ENCODE data around the gene RALGPS1.

RALGPS1 gene

DNA sequence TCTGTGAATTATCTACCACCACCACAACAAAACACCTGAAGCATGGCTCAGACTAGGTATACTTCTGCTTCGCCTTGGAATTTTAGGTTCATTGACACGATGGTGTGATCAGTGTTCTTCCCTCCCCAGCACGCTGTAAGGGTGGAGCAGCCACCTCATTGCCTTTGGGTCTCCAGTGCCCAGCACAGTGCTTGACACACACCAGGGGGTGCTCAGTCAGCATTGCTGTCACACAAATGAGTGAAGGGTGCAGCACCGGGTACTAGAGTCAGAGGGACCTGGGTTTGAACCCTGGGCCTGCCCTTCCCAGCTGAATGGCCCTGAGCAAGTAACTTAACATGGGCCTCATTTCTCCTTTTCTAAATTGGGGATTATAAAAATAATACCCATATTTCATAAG lies 217.8 kb downstream of the RALGPS1 start:
- TF ChIP-seq GATA3 (IDR thresholded peaks at IDR 0.05; ENCODE audit: low read depth, low read length) (no peak), GATA2 (IDR thresholded peaks at IDR 0.05; ENCODE audit: low read depth, low read length) (no peak)

DNA sequence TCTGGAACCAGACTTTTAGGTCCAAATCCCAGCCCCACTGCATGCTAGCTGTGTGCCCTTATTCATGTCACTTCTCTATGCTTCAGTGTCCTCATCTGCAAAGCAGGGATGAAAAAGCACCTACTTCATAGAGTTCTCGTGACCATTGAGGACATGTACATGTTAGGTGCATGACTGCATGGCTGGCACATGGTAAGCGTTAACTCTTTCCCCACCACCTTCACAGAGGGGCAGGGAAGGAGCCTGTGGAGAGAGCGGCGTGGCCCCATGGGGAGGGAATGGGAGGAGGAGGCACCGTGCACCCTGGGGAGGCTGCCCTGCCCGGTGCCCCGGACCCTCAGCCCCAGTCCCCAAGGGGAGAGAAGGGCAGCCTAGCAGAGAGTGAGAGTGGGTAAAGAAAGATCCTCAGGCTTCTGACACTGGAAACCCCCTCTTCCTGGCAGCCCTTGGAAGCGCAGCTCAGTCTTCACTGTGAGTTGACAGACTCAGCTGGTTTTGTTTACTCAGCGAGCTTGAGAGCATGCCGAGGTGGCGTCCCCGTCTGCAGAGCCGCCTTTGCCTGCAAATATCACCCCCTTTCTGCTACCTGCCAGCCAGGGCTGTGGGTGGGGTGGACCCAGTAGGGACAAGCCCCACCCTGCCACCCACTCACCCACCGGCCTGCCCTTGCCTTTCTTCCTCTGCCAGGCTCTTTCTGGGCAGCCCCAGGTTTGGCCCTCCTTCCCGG lies 218.5 kb downstream of the RALGPS1 start:
- TF ChIP-seq GATA3 (IDR thresholded peaks at IDR 0.05; ENCODE audit: low read depth, low read length), result no peak
- TF ChIP-seq GATA2 (IDR thresholded peaks at IDR 0.05; ENCODE audit: low read depth, low read length), result no peak

DNA sequence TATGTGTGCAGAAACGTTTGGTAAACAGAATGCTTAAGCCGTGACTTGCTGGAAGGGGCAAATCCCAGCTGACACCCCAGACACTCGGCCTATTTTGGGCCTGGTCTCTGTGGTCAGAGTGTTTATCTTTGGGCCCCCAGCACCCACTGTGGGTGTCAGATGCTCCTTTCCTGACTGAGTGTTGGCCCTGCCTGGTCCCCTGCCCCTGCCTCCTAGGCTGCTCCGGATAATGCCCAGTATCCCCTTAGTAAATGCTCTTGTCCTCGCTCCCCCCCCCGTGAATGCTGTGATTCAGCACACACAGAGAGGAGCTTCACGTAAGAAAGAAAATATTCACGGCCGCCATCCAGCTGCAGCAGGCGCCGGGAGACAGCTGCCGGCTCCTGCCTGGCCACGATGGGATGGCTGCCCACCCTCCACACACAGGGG lies 219.2 kb downstream of the RALGPS1 start:
- TF ChIP-seq GATA2 (IDR thresholded peaks at IDR 0.05; ENCODE audit: low read depth, low read length) (no peak), GATA3 (IDR thresholded peaks at IDR 0.05; ENCODE audit: low read depth, low read length) (no peak)

DNA sequence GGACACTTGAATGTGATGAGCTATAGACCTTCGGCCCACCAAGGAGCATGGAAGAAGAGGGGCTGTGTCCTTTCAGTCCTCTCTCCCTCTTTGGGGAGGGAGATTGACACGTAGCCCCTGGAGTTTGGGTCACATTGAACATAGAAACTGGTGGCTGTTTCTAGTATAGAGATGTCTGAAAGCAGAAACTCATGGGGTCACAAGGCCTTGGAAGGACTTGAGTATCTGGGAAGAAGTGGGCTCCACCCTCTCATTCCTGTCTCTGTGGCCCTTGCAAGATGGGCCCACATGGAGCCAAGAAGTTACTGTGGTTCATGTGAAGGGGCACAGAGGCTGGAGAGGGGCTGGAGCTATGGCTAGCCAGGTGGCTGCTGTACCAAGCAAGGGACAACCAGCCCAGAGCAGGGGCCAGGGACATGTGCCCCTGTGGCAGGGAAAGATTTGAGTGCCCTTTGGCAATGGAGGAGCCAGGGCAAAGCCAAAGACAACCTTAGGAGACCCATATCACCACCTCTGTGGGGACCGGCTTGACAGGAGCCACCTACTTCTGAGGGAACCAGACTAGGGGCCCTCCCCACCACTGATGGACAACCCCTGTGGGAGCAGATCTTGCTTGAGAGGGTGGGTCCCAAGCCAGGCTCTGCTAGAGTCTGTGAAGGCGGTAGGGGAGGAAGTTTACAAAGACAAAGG lies 220.6 kb downstream of the RALGPS1 start:
- TF ChIP-seq GATA3 (IDR thresholded peaks at IDR 0.05; ENCODE audit: low read depth, low read length) (no peak), GATA2 (IDR thresholded peaks at IDR 0.05; ENCODE audit: low read depth, low read length) (no peak)

DNA sequence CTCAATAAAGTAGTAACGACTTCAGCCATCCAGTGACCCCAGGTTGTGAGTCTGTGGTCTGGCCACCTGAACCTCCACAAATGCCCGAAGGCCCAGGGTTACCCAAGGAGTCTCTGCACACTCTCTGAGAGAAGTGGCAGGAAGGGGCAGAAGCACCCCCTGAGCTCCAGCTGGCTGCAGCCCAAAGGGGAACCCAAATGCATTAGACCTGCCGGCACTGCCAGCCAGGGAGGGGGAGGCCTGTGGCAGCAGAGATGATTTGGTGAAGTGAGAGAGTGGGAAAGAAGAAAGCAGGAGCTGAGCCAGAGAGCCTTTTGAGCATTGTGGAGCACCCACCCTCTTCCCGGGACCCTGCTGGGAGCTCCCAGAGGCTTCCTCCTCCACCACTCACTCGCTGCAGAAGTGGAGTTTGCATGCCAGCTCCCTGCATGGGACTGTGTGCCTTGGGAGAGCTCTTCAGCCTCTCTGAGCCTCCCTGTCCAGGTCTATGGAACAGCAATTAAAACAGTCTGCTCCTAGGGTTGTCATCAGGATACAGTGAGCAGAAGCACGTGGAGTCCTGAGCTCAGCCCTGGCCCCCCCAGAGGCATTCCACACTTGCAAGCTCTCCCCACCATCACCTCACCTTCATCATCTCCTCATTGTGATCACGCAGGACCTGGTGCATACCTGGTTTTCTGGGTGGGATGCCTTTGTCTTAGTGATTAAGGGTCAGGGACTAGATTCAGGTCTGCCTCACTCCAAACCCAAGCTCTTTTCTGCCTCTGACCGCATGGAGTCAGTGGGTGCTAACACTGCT lies 221.7 kb downstream of the RALGPS1 start:
- TF ChIP-seq GATA2 (IDR thresholded peaks at IDR 0.05; ENCODE audit: low read depth, low read length) (no peak), GATA3 (IDR thresholded peaks at IDR 0.05; ENCODE audit: low read depth, low read length) (no peak)

DNA sequence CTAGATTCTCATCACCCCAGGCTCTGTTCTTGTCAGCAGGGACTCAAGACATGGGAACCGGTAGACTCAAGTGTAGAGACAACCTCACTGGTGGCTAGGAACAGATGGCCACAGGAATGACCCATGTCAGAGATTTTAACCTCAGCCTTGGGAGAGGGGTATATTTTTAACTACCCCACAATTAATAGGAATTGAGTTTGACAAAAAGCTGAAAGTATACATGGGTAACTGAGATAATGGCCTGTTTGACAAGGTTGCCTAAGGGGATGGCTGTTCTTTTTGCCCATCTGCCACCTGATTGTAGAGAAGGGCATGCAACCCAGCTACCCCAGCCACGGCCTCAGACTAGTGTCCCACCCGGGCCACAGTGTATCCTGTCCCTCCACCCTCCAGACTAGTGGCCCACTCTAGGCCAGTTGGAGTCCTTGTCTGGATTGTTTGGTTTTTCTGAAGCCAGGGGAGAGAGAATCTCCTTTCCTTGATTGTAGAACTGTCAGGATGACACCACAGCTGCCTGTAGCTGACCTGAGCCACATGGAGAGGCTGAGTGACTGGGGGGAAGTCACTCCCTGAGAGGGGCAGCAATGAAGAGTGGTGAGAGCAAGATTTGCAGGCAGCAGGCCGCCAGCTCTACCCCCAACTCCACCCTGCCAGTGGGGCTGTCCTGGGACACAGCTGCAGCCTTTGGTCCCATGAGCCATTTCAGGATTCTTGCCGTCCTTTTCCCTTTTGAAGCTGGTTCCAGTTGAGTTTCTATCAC lies 222.5 kb downstream of the RALGPS1 start:
- no peak for TF ChIP-seq GATA3 (IDR thresholded peaks at IDR 0.05; ENCODE audit: low read depth, low read length)
- TF ChIP-seq GATA2 (IDR thresholded peaks at IDR 0.05; ENCODE audit: low read depth, low read length), result no peak

DNA sequence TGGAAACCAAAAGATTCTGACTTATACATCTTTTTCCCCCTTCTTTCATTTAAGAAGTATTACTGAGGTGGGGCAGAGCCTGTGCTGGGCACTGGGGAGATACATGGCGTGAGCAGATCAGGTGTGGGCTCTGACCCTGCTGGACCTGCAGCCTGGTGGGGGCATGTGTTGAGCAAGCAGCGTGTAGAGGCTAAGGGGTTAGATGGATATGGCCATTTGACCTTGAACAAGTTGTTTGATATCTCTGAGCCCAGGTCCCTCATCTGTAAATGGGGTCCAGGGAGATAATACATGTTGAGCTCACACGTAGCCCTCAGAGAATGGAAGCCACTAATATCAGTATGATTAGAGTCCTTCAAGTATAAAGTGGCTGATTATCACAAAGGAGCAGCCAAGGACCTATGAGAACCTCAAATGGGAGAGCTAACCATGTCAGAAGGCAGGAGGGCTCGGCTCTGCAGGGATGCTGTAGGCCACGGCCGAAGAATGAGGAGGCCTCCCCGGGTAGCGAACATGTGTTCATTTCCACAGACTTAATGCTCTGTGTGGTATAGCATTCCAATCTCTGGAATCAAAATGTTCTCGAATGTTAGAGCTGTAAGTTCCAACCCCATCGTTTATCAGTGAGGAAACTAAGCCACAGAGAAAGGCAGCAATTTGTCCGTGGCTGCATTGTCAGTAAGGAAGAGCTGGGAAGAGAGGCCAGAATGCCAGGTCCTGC lies 223.2 kb downstream of the RALGPS1 start:
- TF ChIP-seq GATA2 (IDR thresholded peaks at IDR 0.05; ENCODE audit: low read depth, low read length) (no peak), GATA3 (IDR thresholded peaks at IDR 0.05; ENCODE audit: low read depth, low read length) (no peak)

DNA sequence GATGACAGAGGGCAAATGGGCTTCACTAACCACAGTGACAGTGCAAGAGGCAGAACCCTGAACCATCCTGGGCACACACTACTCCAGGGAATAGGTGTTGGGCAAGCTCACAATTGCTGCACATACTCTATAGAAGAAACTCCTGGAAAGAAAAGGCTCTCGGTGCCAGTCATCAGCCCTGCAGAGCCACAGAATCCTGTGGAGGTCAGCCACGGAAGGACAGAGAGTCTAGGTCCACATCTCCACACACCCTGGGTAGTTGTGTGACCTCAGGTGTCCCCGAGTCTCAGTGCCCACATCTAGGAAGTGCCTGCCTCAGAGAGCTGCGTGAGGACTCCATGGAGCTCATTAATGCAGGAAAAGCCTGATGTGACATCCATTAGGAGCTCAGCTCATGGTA lies 223.9 kb downstream of the RALGPS1 start:
- TF ChIP-seq GATA2 (IDR thresholded peaks at IDR 0.05; ENCODE audit: low read depth, low read length), result no peak
- no peak for TF ChIP-seq GATA3 (IDR thresholded peaks at IDR 0.05; ENCODE audit: low read depth, low read length)

DNA sequence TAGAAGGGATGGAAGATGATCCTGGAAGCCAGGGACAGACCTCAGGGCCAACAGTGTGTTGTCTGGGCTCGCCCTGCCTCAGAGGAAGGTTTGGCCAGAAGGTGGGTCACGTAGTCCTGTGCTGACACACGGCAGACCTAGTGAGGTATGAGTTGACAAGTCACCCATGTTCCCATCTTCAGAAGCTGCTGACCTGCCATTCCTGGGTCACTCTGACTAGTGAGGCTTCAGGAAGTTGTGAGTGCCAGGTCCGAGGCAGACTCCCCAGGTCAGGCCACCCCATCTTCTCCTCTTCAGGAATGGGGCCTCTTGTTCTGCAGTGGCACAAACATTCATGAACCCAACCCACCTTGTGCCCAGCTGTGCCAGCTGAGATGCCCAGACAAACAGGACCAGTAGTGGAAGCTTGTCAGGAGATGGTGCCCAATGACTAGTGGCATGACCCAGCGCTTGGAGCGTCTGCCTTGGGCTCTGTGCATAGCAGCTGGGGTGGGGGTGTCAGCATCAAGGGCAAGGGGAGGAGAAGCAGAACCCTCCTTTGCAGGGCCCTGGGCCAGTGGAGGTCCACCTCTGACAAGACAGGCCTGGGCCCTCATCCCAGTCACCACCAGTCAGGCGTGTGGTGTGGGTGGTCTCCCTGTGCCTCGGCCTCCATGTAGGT lies 224.6 kb downstream of the RALGPS1 start:
- TF ChIP-seq GATA3 (IDR thresholded peaks at IDR 0.05; ENCODE audit: low read depth, low read length) (no peak), GATA2 (IDR thresholded peaks at IDR 0.05; ENCODE audit: low read depth, low read length) (no peak)

DNA sequence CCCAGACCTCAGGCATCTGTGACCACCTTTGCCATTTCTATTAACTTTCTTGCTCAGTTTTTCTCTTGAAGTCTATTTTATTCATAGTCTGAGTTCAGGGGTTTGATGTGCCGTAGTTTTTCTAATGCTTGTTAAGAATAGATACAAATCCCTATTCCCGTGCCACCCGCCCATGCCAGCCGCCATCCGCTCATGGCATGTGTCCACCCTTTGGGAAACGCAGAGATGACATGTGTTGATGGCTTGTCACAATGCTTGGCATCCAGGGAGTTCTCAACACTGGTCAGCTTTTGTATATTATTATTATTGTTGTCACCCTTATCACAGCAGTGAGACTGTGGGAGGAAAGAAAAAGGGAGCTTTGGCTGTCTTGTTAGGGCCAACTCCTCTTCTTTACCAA lies 225.2 kb downstream of the RALGPS1 start:
- no peak for TF ChIP-seq GATA2 (IDR thresholded peaks at IDR 0.05; ENCODE audit: low read depth, low read length)
- no peak for TF ChIP-seq GATA3 (IDR thresholded peaks at IDR 0.05; ENCODE audit: low read depth, low read length)

DNA sequence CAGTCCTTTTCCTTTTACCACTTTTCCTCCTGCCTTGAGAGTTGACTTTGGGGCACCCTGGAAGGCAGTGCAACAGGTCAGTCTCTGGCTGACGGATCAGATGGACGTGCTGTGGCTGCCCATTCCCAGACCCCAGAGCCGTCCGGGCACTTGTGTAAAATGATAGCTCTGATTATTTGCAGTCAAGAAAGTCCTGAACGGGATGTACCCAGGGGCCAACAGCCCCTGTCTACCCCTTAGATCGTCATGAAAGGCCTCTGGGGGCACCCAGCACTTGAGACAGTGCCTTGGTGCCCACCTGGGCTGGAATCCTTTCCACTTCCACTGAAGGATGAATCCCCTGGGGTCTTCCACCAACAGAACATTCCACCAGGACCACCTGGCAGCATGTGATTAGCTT lies 225.6 kb downstream of the RALGPS1 start:
- no peak for TF ChIP-seq GATA3 (IDR thresholded peaks at IDR 0.05; ENCODE audit: low read depth, low read length)
- TF ChIP-seq GATA2 (IDR thresholded peaks at IDR 0.05; ENCODE audit: low read depth, low read length), result no peak

DNA sequence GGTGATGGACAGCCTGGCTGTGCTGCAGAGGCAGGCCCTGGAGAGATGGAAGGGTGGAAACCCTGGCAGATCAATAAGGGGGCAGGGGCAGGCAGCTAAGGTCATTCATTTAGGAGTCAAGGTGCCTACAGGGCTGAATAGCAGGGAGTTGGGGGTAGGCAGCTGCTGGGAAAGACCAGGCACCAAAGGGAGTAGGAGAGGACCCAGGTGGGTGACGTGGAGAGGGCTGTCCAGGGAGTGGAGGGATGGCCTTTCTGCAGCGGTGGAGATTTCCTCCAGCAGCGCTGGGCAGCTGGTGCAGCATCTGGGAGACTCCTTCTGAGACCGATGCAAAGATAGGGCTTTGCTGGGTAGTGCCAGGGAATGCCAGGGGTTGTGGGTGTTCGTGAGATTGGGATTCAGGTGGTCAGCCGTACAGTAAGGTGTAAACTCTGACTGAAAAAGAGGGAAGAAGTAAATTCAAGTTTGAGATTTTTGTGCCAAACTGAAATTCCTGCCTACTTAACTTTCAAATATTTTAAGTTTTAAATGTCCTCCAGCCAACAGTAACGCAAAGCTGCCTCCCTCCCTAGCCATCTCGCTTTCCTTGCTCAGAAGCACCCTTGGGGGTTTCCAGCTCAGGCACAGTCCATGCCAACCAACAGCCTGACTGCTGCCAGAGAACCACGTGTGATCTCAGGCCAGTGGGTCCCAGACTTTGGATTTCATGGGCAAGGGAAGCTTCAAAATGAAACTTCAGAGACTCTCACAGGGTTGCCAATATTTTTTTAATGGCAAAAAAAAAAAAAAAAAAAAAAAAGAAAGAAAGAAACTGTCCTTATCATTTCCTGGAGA lies 226.5 kb downstream of the RALGPS1 start:
- TF ChIP-seq GATA3 (IDR thresholded peaks at IDR 0.05; ENCODE audit: low read depth, low read length) (no peak), GATA2 (IDR thresholded peaks at IDR 0.05; ENCODE audit: low read depth, low read length) (no peak)

Measured in SH-SY5Y (cell line).